Kidney tubule cell (primary cell): Measurements from ENCODE around the gene AFF4.

ENCODE experiments used
- DNase-seq: peaks from one replicate; pipeline ENCODE4 v3.0.0-alpha.2; 2018; ENCODE audit warnings: low spot score

AFF4 gene

GRCh38 chr5:132853790-132854189 lies 109.6 kb downstream of the AFF4 start:
- no peak for DNase-seq

- no peak for DNase-seq
Observed at GRCh38 chr5:132853323-132853722, 110.1 kb downstream of the AFF4 start.

- DNase-seq, result peak; percentile 45
Observed at GRCh38 chr5:132850066-132850465, 113.4 kb downstream of the AFF4 start.

- DNase-seq, result no peak
Observed at GRCh38 chr5:132849347-132849746, 114.1 kb downstream of the AFF4 start.

GRCh38 chr5:132848270-132848669 lies 115.2 kb downstream of the AFF4 start:
- DNase-seq, result no peak

- no peak for DNase-seq
Observed at GRCh38 chr5:132841305-132841704, 122.1 kb downstream of the AFF4 start.

GRCh38 chr5:132840896-132841295 lies 122.5 kb downstream of the AFF4 start:
- no peak for DNase-seq

GRCh38 chr5:132840313-132840712 lies 123.1 kb downstream of the AFF4 start:
- no peak for DNase-seq

GRCh38 chr5:132839426-132840301 lies 123.8 kb downstream of the AFF4 start:
- DNase-seq, result peak; percentile 9

GRCh38 chr5:132838516-132839282 lies 124.7 kb downstream of the AFF4 start:
- DNase-seq, result no peak

- peak; percentile 30 for DNase-seq
Observed at GRCh38 chr5:132837868-132838267, 125.6 kb downstream of the AFF4 start.

GRCh38 chr5:132836852-132837251 lies 126.6 kb downstream of the AFF4 start:
- no peak for DNase-seq

GRCh38 chr5:132834057-132834456 lies 129.4 kb downstream of the AFF4 start:
- DNase-seq, result no peak

- DNase-seq, result no peak
Observed at GRCh38 chr5:132832612-132833011, 130.8 kb downstream of the AFF4 start.

GRCh38 chr5:132831095-132831860 lies 132.2 kb downstream of the AFF4 start:
- no peak for DNase-seq

GRCh38 chr5:132830436-132831094 lies 132.9 kb downstream of the AFF4 start, which contains the start of gene SHROOM1:
Gene SHROOM1, minus strand, starts transcription at chr5:132830647. Its CDS starts 4,507 bp downstream, at chr5:132826140.
- DNase-seq, result peak; percentile 83

- peak; percentile 76 for DNase-seq
Observed at GRCh38 chr5:132829742-132830435, 133.5 kb downstream of the AFF4 start.

- DNase-seq, result no peak
Observed at GRCh38 chr5:132828846-132829494, 134.5 kb downstream of the AFF4 start.

GRCh38 chr5:132827943-132828673 lies 135.3 kb downstream of the AFF4 start:
- DNase-seq, result no peak
